Rectal smooth muscle tissue (tissue), 1 donor: Measurements from ENCODE around the gene HSPB9.

Experiments
- H3K27ac ChIP-seq: one replicate; pipeline ENCODE4 v1.7.0; 2013; ENCODE audit warnings: low read depth, low read length, inconsistent platforms
- H3K27me3 ChIP-seq: one replicate; pipeline ENCODE4 v1.7.0; 2013; ENCODE audit warnings: low read length; ENCODE audit not compliant: control insufficient read depth, insufficient read depth
- H3K36me3 ChIP-seq: one replicate; pipeline ENCODE4 v1.7.0; 2013; ENCODE audit warnings: low read length; ENCODE audit not compliant: control insufficient read depth, insufficient read depth
- H3K4me1 ChIP-seq: one replicate; pipeline ENCODE4 v1.7.0; 2013; ENCODE audit warnings: low read length; ENCODE audit not compliant: control insufficient read depth, insufficient read depth
- H3K4me3 ChIP-seq: one replicate; pipeline ENCODE4 v1.7.0; 2013; ENCODE audit warnings: low read length
- H3K9ac ChIP-seq: one replicate; pipeline ENCODE4 v1.7.0; 2013; ENCODE audit warnings: low read length

Gene HSPB9

GRCh38 chr17:42169351-42169750 is 46.7 kb downstream of the HSPB9 start:
- no peaks in the 10 kb centered on the region for H3K27me3 ChIP-seq
- no peak overlapping the region for H3K4me3 ChIP-seq
- H3K4me1 ChIP-seq = no peaks in the 10 kb centered on the region
- no peaks in the 10 kb centered on the region for H3K36me3 ChIP-seq
- H3K27ac ChIP-seq = no peak overlapping the region
- H3K9ac ChIP-seq = no peak overlapping the region

GRCh38 chr17:42171831-42172230 is 49.2 kb downstream of the HSPB9 start:
- Histone ChIP-seq H3K9ac (no peak overlapping the region), H3K4me1 (no peaks in the 10 kb centered on the region), H3K4me3 (no peak overlapping the region), H3K36me3 (no peaks in the 10 kb centered on the region), H3K27ac (no peak overlapping the region), H3K27me3 (no peaks in the 10 kb centered on the region)
